ENCODE data around the gene TTC39C. TPM values are rescaled to one million over a fixed set of nuclear protein-coding genes. Genes with fewer than 3 reads are reported as not detected.

TTC39C gene
- total and polyA plus RNA-seq, 2 of the 8 experiments (the other 6 are each of a cell fraction or from before 2014, with no cell fraction given), result 8.1 to 79.1 TPM

DNA sequence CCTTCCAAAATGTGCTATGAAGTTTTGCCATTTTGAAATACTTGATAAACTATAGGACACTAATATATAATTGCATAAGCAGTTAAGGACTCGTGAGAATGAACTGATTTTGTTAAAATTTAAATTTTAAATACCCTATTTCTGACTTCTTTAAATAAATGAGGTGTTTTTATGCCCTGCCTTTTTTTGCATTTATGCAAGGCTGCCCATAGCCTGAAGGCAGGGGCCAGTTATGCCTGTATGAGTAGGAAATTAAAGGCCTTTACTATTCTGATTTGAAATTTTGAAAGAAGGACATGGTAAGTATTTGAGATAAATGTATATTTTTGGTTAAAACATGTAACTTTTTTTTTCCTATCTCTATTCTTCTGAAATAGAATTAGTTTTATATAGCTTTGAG, 33.7 kb downstream of the TTC39C start:
- 75% methylated on average over 1 of the region's 1 CpG; no CpG with 5 or more reads in 1 of the 2 experiments for WGBS, 2 experiments (ENCODE audit: extremely low coverage in 1 of 2, insufficient coverage in 1 of 2, insufficient read length in 1 of 2, insufficient replicate concordance in 2 of 2, low coverage in 1 of 2, low lambda C conversion rate in 2 of 2, missing lambda C conversion rate in 1 of 2)
- POLR2A ChIA-PET (ENCODE audit: partially characterized antibody), result no interaction called here
- TF ChIP-seq RNF2 (IDR thresholded peaks at IDR 0.05; ENCODE audit: borderline replicate concordance, low read depth, low read length, missing control alignments, poor library complexity, severe bottlenecking), result no peak
- TF ChIP-seq BRCA1 (IDR thresholded peaks at IDR 0.05; ENCODE audit: low read depth, low read length), result no peak
- TF ChIP-seq JUND (IDR thresholded peaks at IDR 0.05; ENCODE audit: low read length), result no peak
- TF ChIP-seq HDAC6 (IDR thresholded peaks at IDR 0.05; ENCODE audit: low read depth, low read length), result no peak
- TF ChIP-seq CHD2 (IDR thresholded peaks at IDR 0.05; ENCODE audit: low read length), result no peak
- TF ChIP-seq, protein P1, sequence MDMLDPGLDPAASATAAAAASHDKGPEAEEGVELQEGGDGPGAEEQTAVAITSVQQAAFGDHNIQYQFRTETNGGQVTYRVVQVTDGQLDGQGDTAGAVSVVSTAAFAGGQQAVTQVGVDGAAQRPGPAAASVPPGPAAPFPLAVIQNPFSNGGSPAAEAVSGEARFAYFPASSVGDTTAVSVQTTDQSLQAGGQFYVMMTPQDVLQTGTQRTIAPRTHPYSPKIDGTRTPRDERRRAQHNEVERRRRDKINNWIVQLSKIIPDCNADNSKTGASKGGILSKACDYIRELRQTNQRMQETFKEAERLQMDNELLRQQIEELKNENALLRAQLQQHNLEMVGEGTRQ (IDR thresholded peaks at IDR 0.05; ENCODE audit: low read length), result no peak
- TF ChIP-seq GABPA (IDR thresholded peaks at IDR 0.05; ENCODE audit: borderline replicate concordance, insufficient read depth, low read length), result no peak
- no peak for TF ChIP-seq KDM1A (IDR thresholded peaks at IDR 0.05; ENCODE audit: borderline replicate concordance, low read length)
- TF ChIP-seq RBBP5 (IDR thresholded peaks at IDR 0.05; ENCODE audit: borderline replicate concordance, low read depth, low read length), result no peak
- no peak for TF ChIP-seq TEAD4 (IDR thresholded peaks at IDR 0.05; ENCODE audit: low read depth, low read length)
- TF ChIP-seq CBX5 (IDR thresholded peaks at IDR 0.05; ENCODE audit: low read depth, low read length), result no peak
- no peak for TF ChIP-seq SP1 (IDR thresholded peaks at IDR 0.05; ENCODE audit: low read depth, low read length)

More for the DNA sequence above, 33.7 kb downstream of the TTC39C start:
- Histone ChIP-seq H2BK15ac (ENCODE audit: low read length) (no peak overlapping the region), H4K8ac (ENCODE audit: extremely low read depth, insufficient read depth, low read length) (no peak overlapping the region), H3K23me2 (ENCODE audit: low read depth, low read length) (no peaks in the 10 kb centered on the region), H3K79me2 (ENCODE audit: control insufficient read depth in 1 of 2, insufficient read depth in 2 of 2, low read length in 2 of 2) (peaks cover 0 to 25% of the 10 kb centered on the region in 2 experiments; a peak in 2 of 4 replicates), H4K91ac (replicated peaks; ENCODE audit: insufficient read length, low read length) (no peak overlapping the region), H3K9me3 (ENCODE audit: insufficient read depth in 2 of 2, low read depth in 1 of 2, low read length in 1 of 2) (no peaks in the 10 kb centered on the region), H3K27ac (ENCODE audit: low read depth, low read length) (no peak overlapping the region), H3K79me1 (ENCODE audit: low read depth, low read length) (peaks cover 5% of the 10 kb centered on the region), H3K14ac (ENCODE audit: insufficient read length) (no peak overlapping the region), H2BK5ac (ENCODE audit: low read depth, low read length) (no peak overlapping the region), H2BK120ac (replicated peaks; ENCODE audit: low read depth, low read length) (no peak overlapping the region), H2AFZ (ENCODE audit: low read length) (no peak overlapping the region), H3K27me3 (replicated peaks in 1 of 4; ENCODE audit: control insufficient read depth in 3 of 4, extremely low read depth in 1 of 4, insufficient read depth in 3 of 4, low read length in 3 of 4) (no peaks in the 10 kb centered on the region), H3K4me1 (replicated peaks in 1 of 4; ENCODE audit: control insufficient read depth in 3 of 4, insufficient read depth in 4 of 4, low read length in 3 of 4) (0 out of 7 replicates have a peak, but pooled peaks cover 0 to 1% (median 0%) of the 10 kb centered on the region in 4 experiments), H3K9ac (replicated peaks in 1 of 4; ENCODE audit: extremely low read depth in 1 of 4, low read depth in 3 of 4, low read length in 3 of 4) (no peak overlapping the region), H3K4me3 (ENCODE audit: extremely low read depth in 1 of 4, insufficient read depth in 2 of 4, low read depth in 3 of 4, low read length in 4 of 4) (no peak overlapping the region), H2AK5ac (ENCODE audit: low read depth, low read length) (no peak overlapping the region), H4K20me1 (replicated peaks in 1 of 2; ENCODE audit: control insufficient read depth in 1 of 2, insufficient read depth in 2 of 2, low read length in 2 of 2) (peaks cover 0 to 7% of the 10 kb centered on the region in 2 experiments), H3K56ac (replicated peaks; ENCODE audit: insufficient read length, low read depth, low read length) (no peak overlapping the region), H3K4me2 (ENCODE audit: insufficient read depth in 1 of 2, low read depth in 2 of 2, low read length in 2 of 2) (no peak overlapping the region), H3K18ac (ENCODE audit: extremely low read depth, low read length) (no peak overlapping the region), H4K5ac (ENCODE audit: insufficient read length, low read depth, low read length) (no peak overlapping the region), H3K4ac (replicated peaks; ENCODE audit: insufficient read length, low read depth, low read length) (no peak overlapping the region), H2BK12ac (ENCODE audit: low read depth, low read length) (no peak overlapping the region), H3K36me3 (ENCODE audit: control insufficient read depth in 2 of 4, insufficient read depth in 4 of 4, low read length in 3 of 4) (no peaks in the 10 kb centered on the region), H2BK20ac (ENCODE audit: low read length) (no peak overlapping the region), H3K23ac (ENCODE audit: insufficient read length) (no peak overlapping the region)
- CTCF ChIA-PET (ENCODE audit: partially characterized antibody), result no interaction called here
- DNase-seq (ENCODE audit: low read depth in 1 of 2, low spot score in 2 of 2), result no peak
- no peak for FAIRE-seq

Data from H1 (cell line).